ENCODE data around the gene ZNF599. TPM values are rescaled to one million over a fixed set of nuclear protein-coding genes. Genes with fewer than 3 reads are reported as not detected.

Gene ZNF599
- total RNA-seq, 1 experiment from 2014 or later: 2.2 TPM

DNA sequence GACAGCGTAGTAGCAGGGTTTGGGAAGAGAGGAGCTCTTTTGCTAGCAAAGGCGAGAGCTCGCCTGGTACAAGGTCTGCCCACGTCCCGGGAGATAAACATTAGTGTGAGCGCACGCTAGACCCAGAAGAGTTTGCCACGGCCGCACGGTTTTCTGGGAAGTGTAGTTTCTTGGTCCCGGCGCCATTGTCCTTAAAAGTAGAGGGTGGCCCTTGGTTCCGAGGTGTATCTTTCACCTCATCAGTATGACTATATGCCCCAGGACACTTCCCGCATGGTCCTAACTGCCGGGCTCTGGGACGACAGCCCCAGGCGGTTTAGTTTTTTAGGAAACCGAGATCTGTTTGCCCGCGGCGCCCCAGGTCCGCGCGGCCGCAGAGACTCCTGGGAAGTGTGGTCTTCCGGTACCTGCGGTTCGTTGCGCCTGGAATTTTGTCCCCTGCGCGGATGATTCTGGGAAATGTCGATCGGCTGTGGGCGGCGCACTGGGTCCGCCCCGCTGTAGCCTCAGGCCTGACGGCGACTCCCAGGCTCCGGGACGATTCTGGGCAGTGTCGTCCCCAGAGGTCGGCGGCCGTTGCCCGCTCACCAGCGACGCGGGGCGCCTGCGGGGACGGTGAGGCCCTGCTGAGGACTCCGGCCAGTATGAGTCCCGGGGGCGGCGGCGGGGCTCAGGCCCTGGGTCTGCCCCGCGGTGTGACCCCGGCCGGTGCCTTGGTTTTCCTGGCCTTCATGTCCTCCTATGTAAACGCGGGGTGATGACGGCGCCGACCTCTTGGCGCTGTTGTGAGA, 39.1 kb downstream of the ZNF599 start, which contains the start of gene ZNF181 (continued):
- TF ChIP-seq REST (IDR thresholded peaks at IDR 0.05; ENCODE audit: low read depth): no peak

- intact Hi-C loops (cut with micrococcal nuclease): loop anchor here (1.0 kb wide), 1 partner anchor 56 kb away; the partner anchor contains the start of genes SCGB2B2 and ZNF302
- ChIA-PET CTCF (interaction anchor here (1.2 kb wide), 1 partner anchor 20 kb away, joined by 4 read pairs; no protein-coding TSS in a partner anchor), POLR2A (no interaction called here)
These were observed 39.7 kb downstream of the ZNF599 start for GRCh38 chr19:34733266-34733745.

More at GRCh38 chr19:34733266-34733745, 39.7 kb downstream of the ZNF599 start:
- H3K9ac ChIP-seq (ENCODE audit: low read length): peak overlapping the region; percentile 71
- H3K79me2 ChIP-seq (ENCODE audit: insufficient read depth, low read length): no peaks in the 10 kb centered on the region
- DNase-seq (ENCODE audit: low read depth, low spot score): no peak
- H4K20me1 ChIP-seq (ENCODE audit: insufficient read depth): no peaks in the 10 kb centered on the region
- H3K9me3 ChIP-seq (ENCODE audit: control insufficient read depth in 1 of 2, insufficient read depth in 1 of 2, low read depth in 1 of 2, low read length in 2 of 2): peaks cover 0 to 4% of the 10 kb centered on the region in 2 experiments; a peak in 1 of 4 replicates
- H3K4me2 ChIP-seq (ENCODE audit: low read length): peak overlapping the region; percentile 93
- TF ChIP-seq EZH2 (IDR thresholded peaks at IDR 0.05) (no peak), SRF (IDR thresholded peaks at IDR 0.05; ENCODE audit: low read depth) (no peak), YY1 (IDR thresholded peaks at IDR 0.05; ENCODE audit: extremely low read depth, insufficient replicate concordance, low read depth, low read length) (no peak), EGR1 (IDR thresholded peaks at IDR 0.05; ENCODE audit: low read depth) (no peak), SIN3A (IDR thresholded peaks at IDR 0.05; ENCODE audit: low read depth) (no peak), SP1 (IDR thresholded peaks at IDR 0.05; ENCODE audit: low read depth) (no peak), CEBPB (IDR thresholded peaks at IDR 0.05; ENCODE audit: low read depth) (no peak), JUND (IDR thresholded peaks at IDR 0.05) (no peak), CBX3 (IDR thresholded peaks at IDR 0.05; ENCODE audit: low read depth) (no peak)
- peak overlapping the region; percentile 1 for H2AFZ ChIP-seq (ENCODE audit: low read depth, low read length, poor library complexity, severe bottlenecking)
- RAD21 ChIA-PET (ENCODE audit: low non-redundant PET in 1 of 2, low total read pairs in 2 of 2, uncharacterized antibody in 2 of 2, unreplicated experiment in 2 of 2): interaction anchor here in 1 of 2 experiments (0.7 kb wide), 1 partner anchor 13 kb away, joined by 3 read pairs; no protein-coding TSS in a partner anchor
- peak; percentile 40; the same call in 1 of the 2 replicates for ATAC-seq
- peaks cover 4 to 17% of the 10 kb centered on the region in 2 experiments; a peak in 2 of 4 replicates for H3K4me1 ChIP-seq (ENCODE audit: control insufficient read depth in 1 of 2, insufficient read depth in 2 of 2, low read length in 2 of 2)
- TSS peak; percentile 93 for BruUV-seq (replicated peaks)
- peak overlapping the region; percentile 50 to 70 for H3K4me3 ChIP-seq (replicated peaks in 1 of 2; ENCODE audit: low read depth in 1 of 2, low read length in 2 of 2)
- no peaks in the 10 kb centered on the region for H3K27me3 ChIP-seq (ENCODE audit: insufficient read depth, low read length)
- H3K9me2 ChIP-seq (ENCODE audit: insufficient read depth): no peaks in the 10 kb centered on the region
- H3K27ac ChIP-seq (ENCODE audit: low read depth, low read length): peak overlapping the region; percentile 72
- H3K36me3 ChIP-seq (ENCODE audit: control insufficient read depth in 1 of 2, insufficient read depth in 2 of 2, low read length in 2 of 2): no peaks in the 10 kb centered on the region
